OCI-LY1 (cell line): ENCODE results near the gene SWAP70.

Experiments
- H2AFZ ChIP-seq: fragments of 200-600 bp; sonication (generic), shearing (Covaris generic); 2 replicates; pipeline ENCODE4 v1.6.0; 2014; ENCODE audit warnings: antibody characterized with exemption, mild to moderate bottlenecking, low read length
- H3F3A ChIP-seq: fragments of 200-600 bp; sonication (generic), shearing (Covaris generic); 2 replicates; pipeline ENCODE4 v1.6.0; 2014; ENCODE audit warnings: mild to moderate bottlenecking, antibody characterized with exemption, low read length, moderate library complexity; ENCODE audit not compliant: insufficient read depth
- H3K27ac ChIP-seq: fragments of 200-600 bp; sonication (generic); 2 replicates; pipeline ENCODE4 v1.5.1; 2014; ENCODE audit warnings: low read length, mixed run types, mild to moderate bottlenecking, low read depth; ENCODE audit not compliant: poor library complexity, severe bottlenecking
- H3K27me3 ChIP-seq: fragments of 200-600 bp; sonication (generic); 2 replicates; pipeline ENCODE4 v1.6.0; 2014; ENCODE audit warnings: antibody characterized with exemption, mild to moderate bottlenecking, low read length, moderate library complexity; ENCODE audit not compliant: insufficient read depth
- H3K36me3 ChIP-seq: fragments of 200-600 bp; sonication (generic); 2 replicates; pipeline ENCODE4 v1.6.1; 2014; ENCODE audit warnings: mild to moderate bottlenecking, antibody characterized with exemption, low read length, moderate library complexity, mixed read lengths; ENCODE audit not compliant: insufficient read depth
- H3K4me1 ChIP-seq: fragments of 200-600 bp; sonication (generic); 2 replicates; pipeline ENCODE4 v1.5.1; 2014; ENCODE audit warnings: mild to moderate bottlenecking, low read length, moderate library complexity; ENCODE audit not compliant: insufficient read depth, severe bottlenecking
- H3K4me2 ChIP-seq: fragments of 200-600 bp; sonication (generic), shearing (Covaris generic); 2 replicates; pipeline ENCODE4 v1.6.1; 2014; ENCODE audit warnings: low read length
- H3K4me3 ChIP-seq: fragments of 200-600 bp; sonication (generic); 2 replicates; pipeline ENCODE4 v1.5.1; 2014; ENCODE audit warnings: low read length, low read depth, mild to moderate bottlenecking, mixed read lengths; ENCODE audit not compliant: poor library complexity, severe bottlenecking
- H3K79me2 ChIP-seq: fragments of 200-600 bp; shearing (Covaris generic); 2 replicates; pipeline ENCODE4 v1.6.1; 2016; ENCODE audit warnings: mixed run types, low read length, mixed read lengths; ENCODE audit not compliant: insufficient read depth
- H3K9ac ChIP-seq: fragments of 200-600 bp; sonication (generic), shearing (Covaris generic); 2 replicates; pipeline ENCODE4 v1.6.1; 2014; ENCODE audit warnings: mild to moderate bottlenecking, low read length, mixed read lengths
- H3K9me2 ChIP-seq: fragments of 200-600 bp; sonication (generic), shearing (Covaris generic); 2 replicates; pipeline ENCODE4 v1.6.1; 2014; ENCODE audit warnings: low read depth, mild to moderate bottlenecking, low read length, mixed read lengths
- H3K9me3 ChIP-seq: fragments of 200-600 bp; shearing (Covaris generic); 2 replicates; pipeline ENCODE4 v1.6.1; 2014; ENCODE audit warnings: low read length, mixed read lengths
- H4K20me1 ChIP-seq: fragments of 200-600 bp; sonication (generic), shearing (Covaris generic); 2 replicates; pipeline ENCODE4 v1.6.0; 2016; ENCODE audit warnings: mild to moderate bottlenecking, low read length; ENCODE audit not compliant: insufficient read depth
- EZH2 ChIP-seq: fragments of 200-600 bp; sonication (generic), shearing (Covaris generic); IDR thresholded peaks from 2 replicates; pipeline ENCODE4 v1.8.0; 2017; ENCODE audit warnings: borderline replicate concordance, mixed run types, mild to moderate bottlenecking, antibody characterized with exemption, low read length, moderate library complexity, mixed read lengths
- TF ChIP-seq, protein P1 (sequence below): fragments of 200-600 bp; sonication (generic), shearing (Covaris generic); IDR thresholded peaks from 2 replicates; pipeline ENCODE4 v1.5.1; 2017; ENCODE audit warnings: mild to moderate bottlenecking, antibody characterized with exemption, low read length, moderate library complexity, mixed read lengths

Gene SWAP70

DNA sequence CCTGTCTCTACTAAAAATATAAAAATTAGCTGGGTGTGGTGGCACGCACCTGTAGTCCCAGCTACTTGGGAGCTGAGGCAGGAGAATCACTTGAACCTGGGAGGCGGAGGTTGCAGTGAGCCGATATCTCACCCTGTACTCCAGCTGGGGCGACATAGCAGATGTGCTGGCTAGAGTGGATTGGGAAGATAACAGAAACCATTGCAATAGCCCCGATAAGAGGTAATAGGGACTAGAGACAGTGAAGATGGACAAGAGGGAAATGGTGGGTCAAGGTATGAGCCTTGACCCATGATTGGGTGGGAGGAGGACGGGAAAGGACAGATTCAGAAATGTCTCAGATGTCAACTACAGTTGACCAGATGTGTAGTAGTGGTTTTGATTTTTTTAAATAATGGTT, 6.1 kb downstream of the SWAP70 start:
- Histone ChIP-seq H3K9me2 (no peaks in the 10 kb centered on the region), H3F3A (peaks cover 21% of the 10 kb centered on the region)
- TF ChIP-seq, protein P1, sequence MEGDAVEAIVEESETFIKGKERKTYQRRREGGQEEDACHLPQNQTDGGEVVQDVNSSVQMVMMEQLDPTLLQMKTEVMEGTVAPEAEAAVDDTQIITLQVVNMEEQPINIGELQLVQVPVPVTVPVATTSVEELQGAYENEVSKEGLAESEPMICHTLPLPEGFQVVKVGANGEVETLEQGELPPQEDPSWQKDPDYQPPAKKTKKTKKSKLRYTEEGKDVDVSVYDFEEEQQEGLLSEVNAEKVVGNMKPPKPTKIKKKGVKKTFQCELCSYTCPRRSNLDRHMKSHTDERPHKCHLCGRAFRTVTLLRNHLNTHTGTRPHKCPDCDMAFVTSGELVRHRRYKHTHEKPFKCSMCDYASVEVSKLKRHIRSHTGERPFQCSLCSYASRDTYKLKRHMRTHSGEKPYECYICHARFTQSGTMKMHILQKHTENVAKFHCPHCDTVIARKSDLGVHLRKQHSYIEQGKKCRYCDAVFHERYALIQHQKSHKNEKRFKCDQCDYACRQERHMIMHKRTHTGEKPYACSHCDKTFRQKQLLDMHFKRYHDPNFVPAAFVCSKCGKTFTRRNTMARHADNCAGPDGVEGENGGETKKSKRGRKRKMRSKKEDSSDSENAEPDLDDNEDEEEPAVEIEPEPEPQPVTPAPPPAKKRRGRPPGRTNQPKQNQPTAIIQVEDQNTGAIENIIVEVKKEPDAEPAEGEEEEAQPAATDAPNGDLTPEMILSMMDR = no peak
- TF ChIP-seq EZH2 = no peak

GRCh38 chr11:9672288-9672916, 8.5 kb downstream of the SWAP70 start:
- Histone ChIP-seq H3K27ac (peak overlapping the region; percentile 75), H4K20me1 (no peaks in the 10 kb centered on the region), H3K9me2 (no peaks in the 10 kb centered on the region), H3K27me3 (no peaks in the 10 kb centered on the region), H2AFZ (no peak overlapping the region), H3K36me3 (peaks cover 35% of the 10 kb centered on the region), H3K4me2 (peak overlapping the region; percentile 50), H3K4me3 (peak overlapping the region; percentile 30), H3K9ac (peak overlapping the region; percentile 24; the same call in 1 of the 2 replicates), H3F3A (peaks cover 17% of the 10 kb centered on the region; the same call in 1 of the 2 replicates), H3K9me3 (no peaks in the 10 kb centered on the region), H3K4me1 (peaks cover 81% of the 10 kb centered on the region), H3K79me2 (peaks cover 86% of the 10 kb centered on the region)
- TF ChIP-seq, protein P1 = no peak
- no peak for TF ChIP-seq EZH2

More for the DNA sequence above, 6.1 kb downstream of the SWAP70 start:
- Histone ChIP-seq H3K4me3 (peak overlapping the region; percentile 91), H2AFZ (no peak overlapping the region), H4K20me1 (no peaks in the 10 kb centered on the region), H3K27me3 (no peaks in the 10 kb centered on the region), H3K27ac (peak overlapping the region; percentile 89), H3K36me3 (peaks cover 52% of the 10 kb centered on the region), H3K9ac (no peak overlapping the region), H3K4me1 (peaks cover 71% of the 10 kb centered on the region), H3K4me2 (peak overlapping the region; percentile 83), H3K9me3 (no peaks in the 10 kb centered on the region), H3K79me2 (peaks cover 86% of the 10 kb centered on the region)

DNA sequence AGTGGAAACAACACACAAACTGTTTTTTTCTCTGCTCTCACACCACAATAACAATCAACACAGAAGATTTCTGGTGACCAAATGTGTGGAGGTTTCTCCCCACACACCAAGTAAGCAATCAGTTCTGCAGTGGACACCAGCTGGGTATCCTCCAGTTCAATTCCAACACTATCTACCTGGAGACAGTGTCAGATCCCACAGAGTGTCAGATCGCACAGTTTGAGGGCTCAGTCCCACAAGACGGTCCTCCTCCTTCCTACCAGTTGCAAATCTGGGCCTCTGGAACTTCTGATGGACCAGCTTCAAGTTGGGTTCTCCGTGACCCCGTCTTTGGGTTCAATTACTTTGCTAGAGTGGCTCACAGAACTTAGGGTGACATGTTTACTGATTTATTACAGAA, 9.0 kb downstream of the SWAP70 start:
- Histone ChIP-seq H4K20me1 (no peaks in the 10 kb centered on the region), H3K79me2 (peaks cover 86% of the 10 kb centered on the region), H2AFZ (no peak overlapping the region), H3K4me1 (peaks cover 81% of the 10 kb centered on the region), H3K9ac (peak overlapping the region; percentile 24; the same call in 1 of the 2 replicates), H3K9me2 (no peaks in the 10 kb centered on the region), H3K36me3 (peaks cover 37% of the 10 kb centered on the region), H3K9me3 (no peaks in the 10 kb centered on the region), H3K4me2 (peak overlapping the region; percentile 50), H3K27ac (peak overlapping the region; percentile 75), H3K27me3 (no peaks in the 10 kb centered on the region), H3F3A (peaks cover 17% of the 10 kb centered on the region; the same call in 1 of the 2 replicates), H3K4me3 (peak overlapping the region; percentile 30)
- no peak for TF ChIP-seq EZH2
- TF ChIP-seq, protein P1 = no peak
